Measurements from ENCODE around the gene NTNG1. TPM values are rescaled to one million over a fixed set of nuclear protein-coding genes. Genes with fewer than 3 reads are reported as not detected.
"Not testable (repeated sequence)": the region's sequence is repeated elsewhere in the genome, so short reads cannot be mapped to it uniquely, and the experiment has no call there.

Gene NTNG1
- total and polyA plus RNA-seq, 2 of the 4 experiments (the other 2 are of a cell fraction), result 1.2 to 2.3 TPM

DNA sequence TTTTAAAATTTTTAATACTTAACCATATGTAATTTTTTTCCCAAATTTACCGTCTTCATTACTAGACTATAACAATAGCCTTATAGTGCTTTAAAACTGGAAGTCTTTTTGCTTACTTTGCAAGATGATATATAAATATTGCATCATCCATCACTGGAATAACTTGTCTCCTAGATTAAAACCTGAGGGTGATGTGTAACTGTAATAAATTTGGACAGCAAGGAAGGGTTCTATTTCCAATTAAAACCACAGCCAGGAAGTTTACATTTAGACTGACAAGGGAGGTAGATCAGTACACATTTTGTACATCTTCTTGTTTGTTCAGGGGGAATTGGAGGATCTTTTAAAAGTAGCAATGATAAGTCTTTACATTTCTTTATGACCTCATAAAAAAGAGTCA is 21.9 kb downstream of the NTNG1 start:
- H2AK5ac ChIP-seq (ENCODE audit: low read depth, low read length), result no peak overlapping the region
- BruUV-seq (replicated peaks), result no TSS peak
- H2BK5ac ChIP-seq (ENCODE audit: low read depth, low read length, poor library complexity, severe bottlenecking), result no peak overlapping the region
- no peaks in the 10 kb centered on the region for H3K9me3 ChIP-seq (ENCODE audit: control insufficient read depth, insufficient read depth, low read length)
- H3K56ac ChIP-seq (ENCODE audit: extremely low read depth, insufficient read depth, low read length), result no peak overlapping the region
- intact Hi-C loops (cut with micrococcal nuclease), result no loop called here
- in situ Hi-C loops (cut with MboI; ENCODE audit: low sequenced_read_pairs), result no loop called here
- H2BK120ac ChIP-seq (ENCODE audit: low read depth, low read length), result no peak overlapping the region
- ATAC-seq (ENCODE audit: low read depth) (no peak), DNase-seq (no peak)
- no peaks in the 10 kb centered on the region for H3K4me1 ChIP-seq (ENCODE audit: control insufficient read depth, insufficient read depth, low read length)
- no peaks in the 10 kb centered on the region for H3K36me3 ChIP-seq (ENCODE audit: control insufficient read depth, insufficient read depth, low read length)
- H4K91ac ChIP-seq (ENCODE audit: insufficient read depth, low read depth, low read length), result no peak overlapping the region
- no peak overlapping the region for H2AFZ ChIP-seq (replicated peaks; ENCODE audit: low read length, poor library complexity)
- no peaks in the 10 kb centered on the region for H3K27me3 ChIP-seq (ENCODE audit: control insufficient read depth, insufficient read depth, low read length)
- no peaks in the 10 kb centered on the region for H3K9me1 ChIP-seq (ENCODE audit: insufficient read depth, low read length)
- no peak overlapping the region for H3K23ac ChIP-seq (ENCODE audit: low read depth, low read length)
- no peak overlapping the region for H3K27ac ChIP-seq (ENCODE audit: insufficient read depth, low read length)
- dilution Hi-C loops (cut with HindIII; ENCODE audit: low sequenced_read_pairs, unreplicated experiment), result no loop called here
- no peak overlapping the region for H3K4me3 ChIP-seq (ENCODE audit: insufficient read depth, low read depth, low read length)
- no peak overlapping the region for H2AK9ac ChIP-seq (replicated peaks; ENCODE audit: low read depth, low read length, poor library complexity)
- no peak overlapping the region for H4K8ac ChIP-seq (ENCODE audit: low read depth in 2 of 2, low read length in 2 of 2)
- TF ChIP-seq FOS (IDR thresholded peaks at IDR 0.05; ENCODE audit: low read depth, low read length) (no peak), RCOR1 (IDR thresholded peaks at IDR 0.05; ENCODE audit: insufficient replicate concordance, low read length) (no peak), BHLHE40 (IDR thresholded peaks at IDR 0.05; ENCODE audit: low read depth, low read length) (no peak), CEBPB (IDR thresholded peaks at IDR 0.05; ENCODE audit: low read depth, low read length) (peak; percentile 66; the same call in 1 of the 2 replicates)
- CTCF ChIA-PET, result interaction anchor here (0.6 kb wide), 1 partner anchor 63 kb away, joined by 3 read pairs; no protein-coding TSS in a partner anchor
- H2BK20ac ChIP-seq (ENCODE audit: low read depth, low read length), result no peak overlapping the region
- no peaks in the 10 kb centered on the region for H3K79me1 ChIP-seq (ENCODE audit: low read depth in 1 of 2, low read length in 2 of 2)
- H4K20me1 ChIP-seq (ENCODE audit: insufficient read depth, low read length), result no peaks in the 10 kb centered on the region
- WGBS, 2 experiments (ENCODE audit: extremely low coverage in 2 of 2, insufficient read length in 1 of 2), result no CpG with 5 or more reads among the region's 1 CpG
- no peak overlapping the region for H2BK15ac ChIP-seq (ENCODE audit: low read depth, low read length)
- H3K4ac ChIP-seq (ENCODE audit: low read depth, low read length), result no peak overlapping the region
- no peak overlapping the region for H3K4me2 ChIP-seq (ENCODE audit: low read depth, low read length)
- no peak overlapping the region for H4K5ac ChIP-seq (ENCODE audit: low read depth, low read length)
- POLR2A ChIA-PET (ENCODE audit: unreplicated experiment), result no interaction called here
- no peak overlapping the region for H3K9ac ChIP-seq (ENCODE audit: low read depth, low read length)
- H3K14ac ChIP-seq (replicated peaks; ENCODE audit: low read depth, low read length), result no peak overlapping the region
- no peak overlapping the region for H3K18ac ChIP-seq (ENCODE audit: low read depth, low read length)

DNA sequence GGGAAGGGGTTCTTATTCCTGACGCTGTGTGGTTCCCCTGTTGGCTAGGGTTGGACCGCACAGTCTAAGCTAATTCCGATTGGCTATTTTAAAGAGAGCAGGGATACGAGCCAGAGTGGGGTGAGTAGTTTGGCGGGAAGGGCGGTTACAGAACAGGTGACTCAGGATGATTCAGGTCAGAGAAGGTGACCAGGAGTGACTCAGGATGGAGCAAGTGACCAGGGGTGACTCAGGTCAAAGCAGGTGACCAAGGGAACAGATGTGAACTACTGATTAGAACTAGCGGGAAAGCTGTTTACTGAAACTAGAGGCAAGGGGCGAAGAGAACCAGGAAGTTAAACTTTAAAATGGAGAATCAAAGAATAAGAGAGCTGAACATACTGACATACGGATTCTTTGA is 24.1 kb downstream of the NTNG1 start:
- H3K4me1 ChIP-seq (ENCODE audit: control insufficient read depth, insufficient read depth, low read length); DNase-seq; H3K9ac ChIP-seq (ENCODE audit: low read depth, low read length); H4K8ac ChIP-seq (ENCODE audit: low read depth in 2 of 2, low read length in 2 of 2); H2BK20ac ChIP-seq (ENCODE audit: low read depth, low read length); BruUV-seq (replicated peaks); H3K4ac ChIP-seq (ENCODE audit: low read depth, low read length); H4K20me1 ChIP-seq (ENCODE audit: insufficient read depth, low read length); H2BK120ac ChIP-seq (ENCODE audit: low read depth, low read length); H3K9me1 ChIP-seq (ENCODE audit: insufficient read depth, low read length); H2AK9ac ChIP-seq (replicated peaks; ENCODE audit: low read depth, low read length, poor library complexity); H3K4me2 ChIP-seq (ENCODE audit: low read depth, low read length); H3K79me1 ChIP-seq (ENCODE audit: low read depth in 1 of 2, low read length in 2 of 2); H4K91ac ChIP-seq (ENCODE audit: insufficient read depth, low read depth, low read length); H3K23ac ChIP-seq (ENCODE audit: low read depth, low read length); H4K5ac ChIP-seq (ENCODE audit: low read depth, low read length); H2BK15ac ChIP-seq (ENCODE audit: low read depth, low read length); H3K27ac ChIP-seq (ENCODE audit: insufficient read depth, low read length); dilution Hi-C loops (cut with HindIII; ENCODE audit: low sequenced_read_pairs, unreplicated experiment); H3K56ac ChIP-seq (ENCODE audit: extremely low read depth, insufficient read depth, low read length); intact Hi-C loops (cut with micrococcal nuclease); H2BK5ac ChIP-seq (ENCODE audit: low read depth, low read length, poor library complexity, severe bottlenecking); H3K4me3 ChIP-seq (ENCODE audit: insufficient read depth, low read depth, low read length); ATAC-seq (ENCODE audit: low read depth); H3K14ac ChIP-seq (replicated peaks; ENCODE audit: low read depth, low read length); H2AFZ ChIP-seq (replicated peaks; ENCODE audit: low read length, poor library complexity); H3K27me3 ChIP-seq (ENCODE audit: control insufficient read depth, insufficient read depth, low read length); H3K36me3 ChIP-seq (ENCODE audit: control insufficient read depth, insufficient read depth, low read length); in situ Hi-C loops (cut with MboI; ENCODE audit: low sequenced_read_pairs); POLR2A ChIA-PET (ENCODE audit: unreplicated experiment); H3K18ac ChIP-seq (ENCODE audit: low read depth, low read length); H2AK5ac ChIP-seq (ENCODE audit: low read depth, low read length); H3K9me3 ChIP-seq (ENCODE audit: control insufficient read depth, insufficient read depth, low read length): not testable (repeated sequence)
- CTCF ChIA-PET, result interaction anchor here (0.6 kb wide), 1 partner anchor 146 kb away, joined by 3 read pairs; no protein-coding TSS in a partner anchor
- WGBS, 2 experiments (ENCODE audit: extremely low coverage in 2 of 2, insufficient read length in 1 of 2), result 100% methylated on average over 4 of the region's 9 CpGs; no CpG with 5 or more reads in 1 of the 2 experiments

All from IMR-90 (cell line).